ENCODE results near the gene MTMR2. TPM values are rescaled to one million over a fixed set of nuclear protein-coding genes. Genes with fewer than 3 reads are reported as not detected.

The MTMR2 gene
- total and polyA plus RNA-seq, 2 donors (not counting 1 experiment from before 2014, with no cell fraction given): 4.8 to 15.4 TPM

GRCh38 chr11:95792200-95792599 lies 131.7 kb downstream of the MTMR2 start:
- 100% methylated on average over 2 of the region's 8 CpGs for WGBS (ENCODE audit: insufficient coverage)
- Histone ChIP-seq H3K4me1 (ENCODE audit: control insufficient read depth in 2 of 2, insufficient read depth in 2 of 2, low read length in 2 of 2) (peaks cover 20% of the 10 kb centered on the region in 2 donors), H3K4me2 (replicated peaks; ENCODE audit: low read depth, low read length, poor library complexity, severe bottlenecking) (peak overlapping the region; percentile 92), H3K9ac (ENCODE audit: low read length) (no peak overlapping the region), H2AFZ (ENCODE audit: insufficient read depth, low read depth, low read length, poor library complexity, severe bottlenecking) (no peak overlapping the region), H3K9me3 (ENCODE audit: control extremely low read depth in 1 of 3, control insufficient read depth in 2 of 3, insufficient read depth in 1 of 3, low read length in 2 of 3) (no peaks in the 10 kb centered on the region), H3K27me3 (replicated peaks in 1 of 4; ENCODE audit: control extremely low read depth in 1 of 4, control insufficient read depth in 3 of 4, insufficient read depth in 4 of 4, low read length in 3 of 4) (no peaks in the 10 kb centered on the region), H3K27ac (ENCODE audit: low read length in 2 of 2) (no peak overlapping the region), H3K36me3 (replicated peaks in 1 of 2; ENCODE audit: control extremely low read depth in 1 of 2, control insufficient read depth in 1 of 2, extremely low read depth in 1 of 2, insufficient read depth in 2 of 2, low read length in 1 of 2) (peaks cover 2 to 3% of the 10 kb centered on the region in 2 experiments), H3K79me2 (ENCODE audit: control insufficient read depth, insufficient read depth, low read length) (peaks cover 85% of the 10 kb centered on the region), H4K20me1 (ENCODE audit: control insufficient read depth, insufficient read depth, low read length, poor library complexity, severe bottlenecking) (peaks cover 11% of the 10 kb centered on the region), H3K4me3 (ENCODE audit: control extremely low read depth in 1 of 5, extremely low read depth in 1 of 5, insufficient read depth in 1 of 5, low read depth in 2 of 5, low read length in 4 of 5) (no peak overlapping the region)
- Mint-ChIP-seq H3K27ac (no peak overlapping the region), H3K9me3 (ENCODE audit: insufficient read depth) (no peaks in the 10 kb centered on the region), H3K4me1 (peaks cover 50% of the 10 kb centered on the region), H3K4me3 (peak overlapping the region; percentile 97), H3K27me3 (no peaks in the 10 kb centered on the region)
- CTCF ChIA-PET: interaction anchor here (0.7 to 1.1 kb wide), 4 partner anchors 18 to 702 kb away, joined by 3 to 5 read pairs (median 4); no protein-coding TSS in a partner anchor
- POLR2A ChIA-PET: no interaction called here
- ATAC-seq (ENCODE audit: low read depth): no peak
- TF ChIP-seq, protein P1, sequence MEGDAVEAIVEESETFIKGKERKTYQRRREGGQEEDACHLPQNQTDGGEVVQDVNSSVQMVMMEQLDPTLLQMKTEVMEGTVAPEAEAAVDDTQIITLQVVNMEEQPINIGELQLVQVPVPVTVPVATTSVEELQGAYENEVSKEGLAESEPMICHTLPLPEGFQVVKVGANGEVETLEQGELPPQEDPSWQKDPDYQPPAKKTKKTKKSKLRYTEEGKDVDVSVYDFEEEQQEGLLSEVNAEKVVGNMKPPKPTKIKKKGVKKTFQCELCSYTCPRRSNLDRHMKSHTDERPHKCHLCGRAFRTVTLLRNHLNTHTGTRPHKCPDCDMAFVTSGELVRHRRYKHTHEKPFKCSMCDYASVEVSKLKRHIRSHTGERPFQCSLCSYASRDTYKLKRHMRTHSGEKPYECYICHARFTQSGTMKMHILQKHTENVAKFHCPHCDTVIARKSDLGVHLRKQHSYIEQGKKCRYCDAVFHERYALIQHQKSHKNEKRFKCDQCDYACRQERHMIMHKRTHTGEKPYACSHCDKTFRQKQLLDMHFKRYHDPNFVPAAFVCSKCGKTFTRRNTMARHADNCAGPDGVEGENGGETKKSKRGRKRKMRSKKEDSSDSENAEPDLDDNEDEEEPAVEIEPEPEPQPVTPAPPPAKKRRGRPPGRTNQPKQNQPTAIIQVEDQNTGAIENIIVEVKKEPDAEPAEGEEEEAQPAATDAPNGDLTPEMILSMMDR (IDR thresholded peaks at IDR 0.05): no peak
- TF ChIP-seq EZH2 (IDR thresholded peaks at IDR 0.05; ENCODE audit: borderline replicate concordance, insufficient read depth, low read depth, low read length, poor library complexity, severe bottlenecking): no peak
- DNase-seq: no peak
- intact Hi-C loops (cut with micrococcal nuclease): loop anchor here (5.0 kb wide), 1 partner anchor 550 kb away; the partner anchor contains the start of gene MAML2

- Histone ChIP-seq H3K9ac (ENCODE audit: low read length) (peak overlapping the region; percentile 99), H3K27ac (ENCODE audit: low read length in 2 of 2) (no peak overlapping the region), H3K36me3 (replicated peaks in 1 of 2; ENCODE audit: control extremely low read depth in 1 of 2, control insufficient read depth in 1 of 2, extremely low read depth in 1 of 2, insufficient read depth in 2 of 2, low read length in 1 of 2) (peaks cover 2 to 3% of the 10 kb centered on the region in 2 experiments), H3K79me2 (ENCODE audit: control insufficient read depth, insufficient read depth, low read length) (peaks cover 86% of the 10 kb centered on the region), H3K9me3 (ENCODE audit: control extremely low read depth in 1 of 3, control insufficient read depth in 2 of 3, insufficient read depth in 1 of 3, low read length in 2 of 3) (no peaks in the 10 kb centered on the region), H4K20me1 (ENCODE audit: control insufficient read depth, insufficient read depth, low read length, poor library complexity, severe bottlenecking) (peaks cover 9% of the 10 kb centered on the region), H3K4me2 (replicated peaks; ENCODE audit: low read depth, low read length, poor library complexity, severe bottlenecking) (peak overlapping the region; percentile 92), H3K27me3 (replicated peaks in 1 of 4; ENCODE audit: control extremely low read depth in 1 of 4, control insufficient read depth in 3 of 4, insufficient read depth in 4 of 4, low read length in 3 of 4) (no peaks in the 10 kb centered on the region), H2AFZ (ENCODE audit: insufficient read depth, low read depth, low read length, poor library complexity, severe bottlenecking) (peak overlapping the region; percentile 96), H3K4me3 (ENCODE audit: control extremely low read depth in 1 of 5, extremely low read depth in 1 of 5, insufficient read depth in 1 of 5, low read depth in 2 of 5, low read length in 4 of 5) (peak overlapping the region in 3 of 5 experiments; percentile 80 to 99 (median 96)), H3K4me1 (ENCODE audit: control insufficient read depth in 2 of 2, insufficient read depth in 2 of 2, low read length in 2 of 2) (peaks cover 20% of the 10 kb centered on the region in 2 donors)
- Mint-ChIP-seq H3K4me1 (peaks cover 50% of the 10 kb centered on the region), H3K9me3 (ENCODE audit: insufficient read depth) (no peaks in the 10 kb centered on the region), H3K27me3 (no peaks in the 10 kb centered on the region), H3K27ac (peak overlapping the region; percentile 99), H3K4me3 (peak overlapping the region; percentile 97)
- no peak for ATAC-seq (ENCODE audit: low read depth)
- CTCF ChIA-PET: interaction anchor here (0.7 to 1.4 kb wide), 4 partner anchors 44 to 725 kb away, joined by 3 to 6 read pairs (median 4); partner anchors contain the start of gene SRSF8
- DNase-seq: no peak
- no peak for TF ChIP-seq EZH2 (IDR thresholded peaks at IDR 0.05; ENCODE audit: borderline replicate concordance, insufficient read depth, low read depth, low read length, poor library complexity, severe bottlenecking)
- TF ChIP-seq, protein P1 (IDR thresholded peaks at IDR 0.05): no peak
- 68% methylated on average over 8 of the region's 8 CpGs for WGBS (ENCODE audit: insufficient coverage)
- POLR2A ChIA-PET: no interaction called here
- intact Hi-C loops (cut with micrococcal nuclease): loop anchor here (5.0 kb wide), 1 partner anchor 551 kb away; the partner anchor contains the start of gene MAML2
These were observed 132.2 kb downstream of the MTMR2 start for GRCh38 chr11:95791709-95792033.

Measured in B cell (primary cell).